GM12873 (cell line): Measurements from ENCODE around the gene COG5.

Experiments used
- CTCF ChIP-seq: IDR thresholded peaks from 2 replicates; pipeline ENCODE4 v1.5.1; 2012; ENCODE audit warnings: low read depth, mild to moderate bottlenecking, moderate library complexity, low read length, control low read depth; ENCODE audit not compliant: insufficient read depth; ENCODE audit errors: missing control alignments

Gene COG5

DNA sequence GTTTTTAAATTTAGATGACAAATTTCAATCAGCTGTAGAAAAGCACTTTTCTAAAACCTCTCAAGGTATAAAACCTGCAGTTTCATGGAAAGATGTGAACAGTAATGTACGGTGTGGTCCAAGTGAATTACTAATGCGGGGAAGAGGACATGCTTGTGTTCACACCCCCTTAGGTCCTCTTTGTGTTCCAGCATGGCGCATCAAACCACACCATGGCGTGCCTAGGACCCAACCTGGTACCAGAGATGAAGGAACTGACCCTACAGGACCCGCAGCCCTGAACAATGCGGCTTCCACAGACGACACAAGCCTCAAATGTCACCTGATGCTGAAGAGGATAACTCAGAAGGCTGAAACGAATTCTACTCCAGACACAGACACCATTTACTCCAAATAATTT is 175.1 kb downstream of the COG5 start:
- no peak for TF ChIP-seq CTCF

- TF ChIP-seq CTCF, result no peak
Observed at GRCh38 chr7:107387573-107388219, 176.0 kb downstream of the COG5 start.

DNA sequence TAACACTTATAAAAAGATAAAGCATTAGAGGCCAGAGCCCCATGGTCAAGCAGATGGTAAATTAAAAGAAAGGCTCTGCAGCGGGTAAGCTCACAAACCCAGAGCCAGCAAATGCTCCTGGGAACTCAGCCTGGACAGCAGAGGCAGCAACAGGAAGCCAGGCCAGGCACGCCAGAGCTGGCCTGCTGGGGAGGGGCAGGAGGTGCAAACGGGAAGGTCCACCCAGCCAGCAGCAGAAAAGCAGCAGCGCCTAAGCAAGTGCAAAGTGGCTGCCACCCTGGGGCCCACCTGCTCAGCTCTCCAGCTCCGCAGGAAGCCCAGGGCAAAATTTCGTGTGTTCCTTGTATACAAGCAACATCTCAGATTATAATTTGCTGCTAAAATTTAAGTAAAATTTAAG is 176.6 kb downstream of the COG5 start:
- no peak for TF ChIP-seq CTCF

- TF ChIP-seq CTCF, result no peak
Observed at GRCh38 chr7:107386548-107387102, 177.1 kb downstream of the COG5 start.

DNA sequence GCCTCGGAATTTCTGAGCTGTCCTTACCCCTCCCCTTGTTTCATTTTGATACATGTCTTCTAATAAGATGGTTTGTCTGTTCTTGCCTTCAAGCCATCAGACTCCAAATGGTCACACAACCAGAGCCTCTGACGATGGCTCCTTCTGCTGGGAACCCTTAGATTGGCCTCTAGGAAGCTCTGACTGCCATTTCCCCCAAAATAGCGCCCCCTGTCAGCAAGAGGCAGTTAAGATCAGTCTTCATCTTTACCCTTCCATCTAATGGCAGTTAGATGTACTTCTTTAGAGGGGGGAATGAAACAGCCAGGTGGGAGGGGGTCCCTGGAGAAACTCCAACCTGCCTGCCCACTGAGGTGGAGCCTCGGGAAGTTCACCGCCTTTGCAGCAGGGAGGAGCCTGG is 179.7 kb downstream of the COG5 start:
- TF ChIP-seq CTCF, result peak; percentile 47

- TF ChIP-seq CTCF, result no peak
Observed at GRCh38 chr7:107383203-107383602, 180.5 kb downstream of the COG5 start.

- no peak for TF ChIP-seq CTCF
Observed at GRCh38 chr7:107381453-107381852, 182.3 kb downstream of the COG5 start.

DNA sequence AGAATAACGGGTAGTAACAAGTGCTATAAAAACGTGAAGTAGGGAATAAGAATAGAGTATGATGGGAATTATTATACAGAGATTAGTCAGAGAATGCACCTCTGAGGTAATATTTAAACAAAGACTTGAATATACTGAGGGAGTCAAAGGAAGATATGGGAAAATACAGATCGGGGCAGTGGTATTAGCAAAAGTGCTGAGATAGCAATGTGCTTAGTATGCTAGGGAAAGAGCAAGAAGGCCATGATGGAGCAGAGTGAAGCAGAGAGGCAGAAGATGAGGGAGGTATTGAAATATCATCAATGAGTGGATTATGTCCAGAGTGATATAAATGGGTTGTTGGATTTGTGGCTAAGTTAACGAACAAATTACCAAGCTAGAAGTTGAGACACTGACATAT is 190.4 kb downstream of the COG5 start:
- no peak for TF ChIP-seq CTCF
